ENCODE measurements around the gene SIGLEC15.
A peak's percentile ranks its signal among the peaks of the same experiment; 100 is the strongest.

SIGLEC15 gene

GRCh38 chr18:45877403-45877802 lies 51.9 kb downstream of the SIGLEC15 start:
- no peak for DNase-seq (ENCODE audit: low read depth in 2 of 3, low spot score in 2 of 3)

DNA sequence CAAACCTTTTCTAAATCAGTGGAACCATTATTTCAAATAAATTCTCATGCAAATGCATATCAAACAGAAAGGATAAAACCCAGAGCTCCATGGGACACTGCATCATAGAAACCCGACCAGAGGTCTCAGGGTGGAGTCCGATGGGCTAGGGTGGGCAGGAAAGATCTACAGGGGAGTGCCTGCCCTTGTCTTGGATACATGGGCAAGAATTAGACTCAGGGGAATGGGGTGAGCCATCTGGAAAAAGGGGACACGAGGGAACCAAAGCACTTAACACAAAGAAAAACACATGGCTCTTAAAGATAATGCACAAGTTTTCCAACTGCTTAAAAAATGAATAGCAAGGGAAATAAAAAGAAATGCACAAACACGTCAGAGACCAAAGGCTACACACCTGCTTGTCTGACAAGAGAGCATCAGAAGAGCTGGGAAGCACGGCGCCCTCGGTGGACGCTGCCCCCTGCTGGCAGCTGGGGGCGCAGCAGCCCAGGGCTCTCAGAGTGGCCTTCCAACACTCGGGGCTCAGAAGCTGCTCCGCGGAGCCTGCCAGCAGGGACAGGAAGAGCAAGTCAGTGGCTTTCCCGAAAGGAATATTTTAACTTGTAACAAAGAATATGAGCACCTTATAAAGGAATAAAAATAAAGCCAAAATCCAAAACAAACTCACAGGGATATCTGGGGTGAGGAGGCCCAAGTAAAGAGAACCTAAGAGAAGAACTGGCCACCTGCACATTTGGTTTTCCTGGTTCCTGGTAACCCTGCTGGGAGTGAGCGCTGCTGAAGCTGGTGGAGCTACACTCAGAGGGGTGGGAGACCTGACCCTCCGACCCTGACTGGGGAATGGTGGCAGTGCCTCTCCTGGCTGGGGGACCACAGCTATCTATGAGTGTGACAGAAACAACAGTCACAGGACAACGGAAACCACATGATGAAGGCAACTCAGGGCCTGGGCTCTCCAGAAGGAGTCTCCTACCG lies 54.5 kb downstream of the SIGLEC15 start:
- peak; percentile 44 to 67 (median 62) for DNase-seq (ENCODE audit: low read depth in 2 of 3, low spot score in 2 of 3)

DNA sequence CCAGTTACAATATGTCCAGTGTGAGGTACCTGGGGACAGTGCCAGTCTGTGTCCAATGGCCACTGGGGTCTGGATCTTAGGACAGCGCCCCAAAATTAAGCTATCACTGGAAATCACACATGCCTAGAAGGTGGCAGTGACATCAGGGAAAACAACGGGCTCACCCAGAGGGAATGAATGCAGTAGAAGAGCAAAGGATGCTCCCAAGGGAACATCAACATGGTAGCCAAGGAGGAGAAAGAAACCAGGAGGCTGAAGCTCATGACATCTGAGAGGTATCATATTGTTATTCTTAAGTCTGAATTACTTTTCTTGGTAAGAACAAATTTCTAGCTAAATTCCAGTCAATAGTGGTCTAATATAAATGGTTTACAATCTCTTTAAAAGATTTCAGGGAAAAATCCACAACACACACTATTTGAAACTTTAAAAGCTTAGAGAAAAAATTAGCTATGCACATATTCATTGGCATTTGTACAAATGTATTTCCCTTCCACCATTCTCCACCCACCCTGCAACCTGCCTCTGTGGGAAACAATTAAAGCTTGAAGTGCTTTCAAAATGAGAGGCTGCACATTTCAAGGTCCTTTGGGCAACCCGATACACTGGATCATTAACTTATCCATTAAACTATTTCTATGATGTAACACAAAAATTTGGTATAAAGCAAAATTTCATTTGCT lies 55.5 kb downstream of the SIGLEC15 start:
- no peak for DNase-seq (ENCODE audit: low read depth in 2 of 3, low spot score in 2 of 3)

DNA sequence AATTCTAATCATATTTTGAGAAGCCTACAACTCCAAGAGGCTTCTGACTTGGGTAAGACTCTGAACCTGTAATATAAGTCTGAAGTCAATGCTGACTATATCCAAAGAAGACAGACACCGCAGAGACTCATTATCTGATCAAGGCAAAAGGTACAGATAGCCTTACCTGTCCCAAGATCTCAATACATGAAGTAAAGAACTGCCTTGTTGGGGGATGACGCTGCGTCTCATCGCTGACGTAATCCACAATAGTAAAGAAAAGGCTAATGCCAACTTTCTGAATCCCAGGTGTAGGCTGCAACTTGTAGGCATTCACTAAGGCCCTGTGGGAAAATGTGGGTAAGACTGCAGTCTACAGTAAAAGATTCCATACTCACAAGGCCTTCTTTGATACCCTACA lies 62.1 kb downstream of the SIGLEC15 start:
- DNase-seq (ENCODE audit: low read depth in 2 of 3, low spot score in 2 of 3) = no peak

DNA sequence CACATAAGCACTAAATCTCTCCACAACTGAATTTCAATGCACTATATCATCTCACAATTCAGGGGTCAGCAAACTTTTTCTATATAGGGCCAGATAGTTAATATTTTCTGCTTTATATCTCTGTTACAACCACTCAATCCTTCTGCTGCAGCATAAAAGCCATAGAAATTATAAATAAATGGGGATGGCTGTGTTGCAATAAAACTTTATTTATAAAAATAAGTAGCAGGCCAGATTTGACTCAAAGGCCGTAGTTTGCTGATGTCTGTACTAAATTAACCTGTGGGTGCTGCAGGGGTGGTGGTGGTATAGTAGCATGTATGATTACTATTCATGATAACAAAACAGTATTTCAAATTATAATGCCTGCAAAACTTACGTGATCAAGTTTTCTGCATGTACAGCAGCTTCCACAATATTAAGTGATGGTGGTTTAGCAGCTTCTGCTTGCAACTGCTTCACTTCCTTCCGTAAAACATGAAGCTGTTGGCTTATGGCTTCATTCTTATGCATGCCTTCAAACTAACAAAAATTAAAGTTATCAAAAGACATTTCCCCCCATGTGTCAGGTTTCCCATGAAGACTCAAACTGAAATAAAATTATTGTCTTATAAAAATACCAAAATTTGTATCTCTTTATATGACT lies 64.1 kb downstream of the SIGLEC15 start:
- no peak for DNase-seq (ENCODE audit: low read depth in 2 of 3, low spot score in 2 of 3)

GRCh38 chr18:45890606-45891005 lies 65.1 kb downstream of the SIGLEC15 start:
- no peak for DNase-seq (ENCODE audit: low read depth in 2 of 3, low spot score in 2 of 3)

DNA sequence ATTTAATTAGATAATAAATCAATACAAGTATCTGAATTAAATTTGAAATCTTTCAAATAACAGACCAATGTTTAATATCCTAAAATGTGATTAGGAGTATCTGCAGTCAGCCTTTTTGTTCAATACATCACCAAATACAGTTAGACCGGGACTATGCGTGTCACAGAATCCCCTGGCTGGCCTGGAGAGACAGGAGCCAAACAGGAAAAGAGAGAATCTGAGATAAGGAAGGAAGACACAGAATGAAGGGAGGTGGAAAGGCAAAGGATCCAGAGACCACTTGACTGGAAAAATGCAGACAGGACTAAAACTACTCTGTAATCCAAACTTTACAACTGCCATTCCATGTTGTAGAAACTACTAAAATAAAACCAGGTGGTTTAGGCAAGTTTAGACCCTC lies 66.3 kb downstream of the SIGLEC15 start:
- no peak for DNase-seq (ENCODE audit: low read depth in 2 of 3, low spot score in 2 of 3)
